SU-DHL-6 (cell line): ENCODE results near the gene COL4A3.

Experiments used
- H2AFZ ChIP-seq: fragments of 200-600 bp; sonication (generic); 2 replicates; pipeline ENCODE4 v1.6.1; 2014; ENCODE audit warnings: low read depth, mild to moderate bottlenecking, moderate library complexity, mixed read lengths, antibody characterized with exemption, low read length; ENCODE audit not compliant: severe bottlenecking
- H3F3A ChIP-seq: fragments of 200-600 bp; shearing (Covaris generic); 2 replicates; pipeline ENCODE4 v1.6.0; 2016; ENCODE audit warnings: antibody characterized with exemption, mild to moderate bottlenecking; ENCODE audit not compliant: insufficient read depth
- H3K27ac ChIP-seq: fragments of 200-600 bp; sonication (generic); 2 replicates; pipeline ENCODE4 v1.5.1; 2016; ENCODE audit warnings: low read depth, mild to moderate bottlenecking, low read length, moderate library complexity, mixed read lengths
- H3K27me3 ChIP-seq: fragments of 200-600 bp; sonication (generic), shearing (Covaris generic); 2 replicates; pipeline ENCODE4 v1.6.0; 2014; ENCODE audit warnings: mild to moderate bottlenecking, low read length
- H3K36me3 ChIP-seq: fragments of 200-600 bp; sonication (generic); 2 replicates; pipeline ENCODE4 v1.6.1; 2014; ENCODE audit warnings: mild to moderate bottlenecking, low read length, mixed read lengths
- H3K4me2 ChIP-seq: fragments of 300-600, 200-600 bp; shearing (Covaris generic), sonication (generic); 2 replicates; pipeline ENCODE4 v1.6.0; 2014; ENCODE audit warnings: low read length, low read depth, mild to moderate bottlenecking; ENCODE audit not compliant: poor library complexity, severe bottlenecking
- H3K4me3 ChIP-seq: fragments of 200-600 bp; sonication (generic); 2 replicates; pipeline ENCODE4 v1.5.1; 2014; ENCODE audit warnings: antibody characterized with exemption, low read length, mild to moderate bottlenecking, mixed read lengths; ENCODE audit not compliant: insufficient read depth, poor library complexity, severe bottlenecking
- H3K79me2 ChIP-seq: fragments of 200-600 bp; sonication (generic); 2 replicates; pipeline ENCODE4 v1.6.1; 2014; ENCODE audit warnings: mild to moderate bottlenecking, low read length, moderate library complexity; ENCODE audit not compliant: insufficient read depth
- H3K9ac ChIP-seq: fragments of 200-600 bp; sonication (generic); 2 replicates; pipeline ENCODE4 v1.7.0; 2014; ENCODE audit warnings: mild to moderate bottlenecking, low read length
- H3K9me2 ChIP-seq: fragments of 200-600 bp; sonication (generic); replicated peaks from 2 replicates; pipeline ENCODE4 v1.6.1; 2014; ENCODE audit warnings: low read length; ENCODE audit not compliant: insufficient read depth
- H3K9me3 ChIP-seq: fragments of 200-600 bp; sonication (generic); 2 replicates; pipeline ENCODE4 v1.6.1; 2014; ENCODE audit warnings: low read length, mixed read lengths; ENCODE audit not compliant: insufficient read depth
- H4K20me1 ChIP-seq: fragments of 200-600 bp; sonication (generic); 2 replicates; pipeline ENCODE4 v1.6.1; 2014; ENCODE audit warnings: low read depth, mild to moderate bottlenecking, antibody characterized with exemption, low read length, moderate library complexity, mixed read lengths
- CTCF ChIP-seq: fragments of 200-600 bp; sonication (generic); IDR thresholded peaks from one replicate; pipeline ENCODE4 v1.5.1; 2017; ENCODE audit warnings: antibody characterized with exemption, mild to moderate bottlenecking, low read length, moderate library complexity; ENCODE audit not compliant: insufficient read depth, poor library complexity, severe bottlenecking
- EZH2phosphoT487 ChIP-seq: fragments of 200-600 bp; sonication (generic), shearing (Covaris generic); conservative IDR thresholded peaks from 2 replicates; pipeline ENCODE4 v1.6.1; 2018; ENCODE audit warnings: mild to moderate bottlenecking, antibody characterized with exemption, low read length, moderate library complexity, mixed read lengths

COL4A3 gene

GRCh38 chr2:227308784-227309183 lies 144.4 kb downstream of the COL4A3 start:
- H3K4me3 ChIP-seq: no peak overlapping the region
- no peaks in the 10 kb centered on the region for H3K79me2 ChIP-seq
- H3K36me3 ChIP-seq: 0 out of 2 replicates have a peak, but pooled peaks cover 2% of the 10 kb centered on the region
- H3K27me3 ChIP-seq: no peaks in the 10 kb centered on the region
- H3F3A ChIP-seq: no peaks in the 10 kb centered on the region
- no peaks in the 10 kb centered on the region for H3K9me2 ChIP-seq
- no peak overlapping the region for H2AFZ ChIP-seq
- no peaks in the 10 kb centered on the region for H4K20me1 ChIP-seq
- no peak overlapping the region for H3K27ac ChIP-seq
- H3K9ac ChIP-seq: no peak overlapping the region
- H3K9me3 ChIP-seq: no peaks in the 10 kb centered on the region
- TF ChIP-seq CTCF (no peak), EZH2phosphoT487 (no peak)
- no peak overlapping the region for H3K4me2 ChIP-seq

- Histone ChIP-seq H4K20me1 (no peaks in the 10 kb centered on the region), H3K9me2 (no peaks in the 10 kb centered on the region), H3F3A (no peaks in the 10 kb centered on the region), H3K9ac (no peak overlapping the region), H3K4me2 (no peak overlapping the region), H3K9me3 (no peaks in the 10 kb centered on the region), H2AFZ (no peak overlapping the region), H3K27me3 (no peaks in the 10 kb centered on the region), H3K79me2 (no peaks in the 10 kb centered on the region), H3K4me3 (no peak overlapping the region), H3K36me3 (0 out of 2 replicates have a peak, but pooled peaks cover under 1% of the 10 kb centered on the region), H3K27ac (no peak overlapping the region)
- no peak for TF ChIP-seq CTCF
- no peak for TF ChIP-seq EZH2phosphoT487
Observed at GRCh38 chr2:227310756-227311110, 146.3 kb downstream of the COL4A3 start.

GRCh38 chr2:227311861-227312506 lies 147.6 kb downstream of the COL4A3 start:
- Histone ChIP-seq H3K27me3 (no peaks in the 10 kb centered on the region), H3F3A (no peaks in the 10 kb centered on the region), H3K4me3 (no peak overlapping the region), H3K27ac (no peak overlapping the region), H3K4me2 (no peak overlapping the region), H3K79me2 (no peaks in the 10 kb centered on the region), H3K9me2 (no peaks in the 10 kb centered on the region), H3K9ac (no peak overlapping the region), H4K20me1 (no peaks in the 10 kb centered on the region), H2AFZ (no peak overlapping the region), H3K9me3 (no peaks in the 10 kb centered on the region), H3K36me3 (no peaks in the 10 kb centered on the region)
- TF ChIP-seq CTCF (no peak), EZH2phosphoT487 (no peak)
